Activated CD8-positive, alpha-beta memory T cell treated with anti-CD3 and anti-CD28 coated beads, Interleukin-2, amount 50 U/mL, for 1 hour (primary cell): ENCODE results near the gene SETD3.

ENCODE experiments used
- DNase-seq: peaks from one replicate; pipeline ENCODE4 v3.0.0-alpha.2; 2020; ENCODE audit errors: extremely low read depth

SETD3 gene

DNA sequence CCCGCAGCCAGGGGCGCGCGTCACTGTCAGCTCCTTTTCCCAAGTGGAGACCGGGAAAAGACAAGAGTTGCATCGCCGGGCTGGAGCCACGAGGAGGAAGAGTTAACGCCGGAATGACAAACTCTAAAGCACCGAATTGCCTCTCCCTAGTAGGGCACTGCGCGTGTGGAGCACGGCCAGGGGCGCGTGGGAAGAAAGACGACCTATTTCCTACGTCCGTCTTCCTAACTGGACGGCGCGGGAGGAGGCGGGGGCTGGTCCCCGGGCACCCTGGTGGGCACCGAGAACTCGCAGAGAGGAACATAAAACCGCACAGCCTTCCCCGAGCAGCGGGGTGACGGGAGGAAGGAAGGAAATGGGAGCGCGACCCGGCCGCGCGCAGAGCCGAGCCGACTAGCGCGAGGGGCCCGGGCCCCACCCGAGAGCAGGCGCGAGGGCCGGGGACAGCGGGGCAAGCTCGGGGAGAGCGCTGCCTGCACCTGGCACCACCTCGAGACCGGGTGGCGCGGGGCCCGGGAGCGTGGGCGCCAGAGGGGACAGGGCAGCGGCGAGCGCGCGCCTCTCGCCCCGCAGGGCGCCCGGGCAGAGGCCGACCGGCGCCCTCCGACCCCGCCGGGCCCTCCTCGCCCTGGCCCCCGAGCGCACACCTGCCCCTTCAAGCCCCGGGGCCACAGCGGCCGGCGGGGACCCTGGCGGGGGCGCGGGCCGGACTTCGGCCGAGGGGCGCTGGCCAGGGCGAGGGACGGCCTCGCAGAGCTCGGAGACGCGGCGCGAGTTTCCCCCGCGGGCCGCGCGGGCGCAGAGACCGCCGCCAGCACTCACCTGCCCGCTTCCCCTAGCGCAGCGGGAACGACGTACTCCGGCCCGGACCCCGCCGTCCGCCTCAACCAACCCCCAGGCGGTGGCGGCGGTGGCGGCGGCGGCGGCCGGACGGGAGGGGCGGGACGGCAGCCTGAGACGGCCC is at the start of gene SETD3:
Gene SETD3, minus strand, starts transcription at position 954 of the 964 bp plus-strand sequence. CDS start 15,054 bp downstream, outside the sequence.
- no peak for DNase-seq

- DNase-seq, result no peak
Observed at GRCh38 chr14:99529899-99530298, 49.2 kb upstream of the SETD3 start.

GRCh38 chr14:99527427-99528076 is 46.9 kb upstream of the SETD3 start:
- no peak for DNase-seq

GRCh38 chr14:99527026-99527425 is 46.4 kb upstream of the SETD3 start:
- no peak for DNase-seq

- DNase-seq, result no peak
Observed at GRCh38 chr14:99525699-99526080, 45.0 kb upstream of the SETD3 start.

GRCh38 chr14:99524804-99525698 is 44.4 kb upstream of the SETD3 start:
- no peak for DNase-seq

DNA sequence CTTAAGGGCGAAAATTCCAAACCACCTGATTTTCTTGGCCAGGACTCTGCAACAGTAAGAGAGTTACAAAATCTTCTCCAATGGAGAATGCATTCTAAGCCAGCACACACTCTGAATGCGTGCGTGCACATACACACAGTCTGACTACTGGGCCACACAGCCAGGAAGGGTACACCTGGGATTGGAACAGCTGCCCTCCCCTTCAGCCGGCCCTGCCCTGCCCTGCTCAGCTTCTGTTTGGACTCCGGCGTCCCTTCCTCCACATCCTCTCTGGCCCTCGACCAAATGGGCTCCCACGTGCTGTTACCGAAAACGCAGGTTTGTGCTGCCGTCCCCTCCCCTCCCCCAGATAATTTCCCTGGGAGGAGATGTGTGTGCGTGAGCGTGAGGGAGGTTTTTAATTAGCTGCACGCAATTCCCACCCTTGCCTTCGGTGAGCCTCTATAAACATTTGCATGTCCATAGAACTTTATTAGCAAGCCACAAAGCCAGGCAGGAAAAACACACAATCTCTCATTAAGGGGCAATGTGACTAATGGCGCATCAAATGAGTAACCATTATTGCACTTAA is 43.5 kb upstream of the SETD3 start:
- no peak for DNase-seq

DNA sequence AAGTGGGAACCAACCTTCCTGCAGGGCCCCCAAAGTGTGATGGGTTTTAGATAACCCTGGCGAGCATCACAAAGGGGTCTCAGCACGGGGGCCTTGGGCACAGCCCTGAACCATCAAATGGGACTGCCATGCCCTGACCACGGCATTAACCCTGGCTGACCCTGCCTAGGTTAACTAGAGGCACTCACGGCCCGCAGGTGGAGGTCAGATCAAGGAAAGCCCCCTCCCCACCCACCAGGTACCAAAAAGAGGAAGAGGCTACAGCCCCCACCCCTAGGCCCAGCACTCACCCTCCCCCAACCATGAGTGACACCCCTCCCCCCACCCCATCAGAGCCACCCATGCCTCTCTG is 43.0 kb upstream of the SETD3 start:
- no peak for DNase-seq

DNA sequence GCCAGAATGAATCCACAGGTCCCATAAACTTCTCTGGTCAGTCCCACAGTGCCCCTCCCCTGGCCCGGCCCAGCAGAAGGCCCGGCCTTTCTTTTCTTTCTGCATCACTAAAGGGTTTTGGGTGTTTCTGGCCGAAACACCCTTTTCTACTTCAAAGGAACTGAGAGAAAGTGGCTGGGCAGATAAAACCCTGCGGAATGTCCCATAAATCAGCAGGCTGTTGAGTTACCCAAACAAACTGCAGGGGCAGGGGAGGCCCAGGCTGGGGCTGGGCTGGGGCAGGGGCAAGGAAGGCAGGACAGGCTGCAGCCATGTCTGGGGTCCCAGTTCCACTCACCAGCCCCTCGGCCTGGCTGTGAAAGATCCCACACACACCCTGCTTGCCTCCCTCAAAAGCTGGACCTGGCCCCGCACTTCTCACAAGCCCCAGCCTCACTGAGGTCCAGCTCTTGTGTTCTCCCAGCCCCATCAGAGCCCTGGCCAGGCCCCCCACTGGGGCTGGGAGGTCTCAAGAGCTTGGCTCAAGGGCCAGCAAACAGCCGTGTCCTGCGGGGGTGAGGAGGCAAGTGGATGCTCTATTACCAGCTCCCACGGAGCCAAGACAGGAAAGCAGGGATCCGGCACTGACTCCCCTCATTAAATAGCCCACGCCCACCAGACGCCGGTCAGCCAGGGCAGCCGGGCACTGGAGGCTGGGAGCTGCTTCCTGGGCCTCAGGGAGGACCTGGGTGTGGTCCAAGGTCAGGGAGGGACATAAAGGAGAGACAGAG is 42.5 kb upstream of the SETD3 start:
- DNase-seq, result no peak

DNA sequence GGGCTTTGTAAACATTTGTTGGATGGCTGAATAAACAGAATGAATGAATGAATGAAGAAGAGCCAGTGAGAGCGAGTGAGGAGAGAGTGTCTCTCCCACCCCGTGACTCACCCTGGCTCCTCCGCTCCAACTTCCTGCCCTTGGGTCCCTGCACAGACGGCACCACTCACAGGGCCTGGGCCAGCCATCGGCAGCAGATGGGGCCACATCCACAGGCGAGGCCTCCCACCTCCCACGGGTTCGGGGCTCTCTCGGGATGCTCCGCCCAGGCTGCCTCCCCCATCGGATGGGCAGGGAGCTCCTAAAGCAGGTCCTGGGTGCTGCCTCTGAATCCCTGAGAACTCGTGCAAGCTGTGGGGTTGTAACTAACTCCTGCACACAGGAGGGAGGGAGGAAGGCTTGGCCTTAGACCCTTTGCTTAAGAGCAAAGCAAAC is 41.8 kb upstream of the SETD3 start:
- DNase-seq, result no peak

- no peak for DNase-seq
Observed at GRCh38 chr14:99522025-99522401, 41.4 kb upstream of the SETD3 start.

GRCh38 chr14:99521176-99522024 is 40.7 kb upstream of the SETD3 start:
- no peak for DNase-seq

- DNase-seq, result no peak
Observed at GRCh38 chr14:99520571-99521081, 40.0 kb upstream of the SETD3 start.

DNA sequence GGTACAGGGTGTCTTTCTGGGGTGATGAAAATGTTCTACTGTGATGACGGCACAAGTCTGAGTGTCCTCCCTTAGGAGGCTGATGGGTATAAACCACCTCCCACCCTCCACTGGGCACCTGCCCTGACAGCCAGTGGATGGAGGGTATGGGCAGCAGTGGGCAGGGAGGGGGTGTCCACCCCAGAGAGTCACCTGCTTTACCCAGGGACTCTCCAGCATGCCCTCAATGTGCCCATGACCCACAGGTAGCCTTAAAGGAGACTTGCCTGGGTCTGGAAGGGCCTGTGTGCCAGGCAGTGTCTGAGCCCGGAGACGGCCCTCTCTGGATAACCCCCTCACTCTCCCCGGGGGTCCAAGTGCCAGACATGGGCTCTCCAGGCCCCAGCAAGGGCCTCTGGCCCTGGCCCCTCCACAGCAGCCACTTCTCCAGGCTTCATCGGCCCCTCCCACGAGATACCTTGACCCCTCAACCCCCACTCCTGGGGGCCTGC is 39.3 kb upstream of the SETD3 start:
- DNase-seq, result no peak

DNA sequence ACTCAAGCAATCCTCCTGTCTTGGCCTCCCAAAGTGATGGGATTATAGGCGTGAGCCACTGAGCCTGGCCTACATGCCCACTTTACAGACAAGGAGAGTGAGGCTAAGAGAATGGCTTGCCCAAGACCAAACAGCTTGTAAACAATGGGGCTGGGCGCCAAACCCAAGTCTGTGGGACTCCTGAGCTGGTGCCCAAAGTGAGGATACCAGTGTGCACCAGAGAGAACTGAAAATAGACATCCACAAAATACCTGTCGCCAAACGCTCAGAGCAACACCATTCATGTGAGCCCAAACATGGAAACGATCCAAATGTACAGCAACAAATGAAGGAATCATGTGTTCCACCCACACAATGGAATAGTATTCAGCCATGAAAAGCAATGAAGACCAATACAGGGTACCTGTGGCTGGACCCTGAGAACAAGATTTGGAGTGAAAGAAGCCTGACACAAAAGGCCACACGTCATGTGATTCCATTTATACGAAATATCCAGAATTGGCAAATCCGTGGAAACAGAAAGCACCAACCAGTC is 38.8 kb upstream of the SETD3 start:
- DNase-seq, result no peak

DNA sequence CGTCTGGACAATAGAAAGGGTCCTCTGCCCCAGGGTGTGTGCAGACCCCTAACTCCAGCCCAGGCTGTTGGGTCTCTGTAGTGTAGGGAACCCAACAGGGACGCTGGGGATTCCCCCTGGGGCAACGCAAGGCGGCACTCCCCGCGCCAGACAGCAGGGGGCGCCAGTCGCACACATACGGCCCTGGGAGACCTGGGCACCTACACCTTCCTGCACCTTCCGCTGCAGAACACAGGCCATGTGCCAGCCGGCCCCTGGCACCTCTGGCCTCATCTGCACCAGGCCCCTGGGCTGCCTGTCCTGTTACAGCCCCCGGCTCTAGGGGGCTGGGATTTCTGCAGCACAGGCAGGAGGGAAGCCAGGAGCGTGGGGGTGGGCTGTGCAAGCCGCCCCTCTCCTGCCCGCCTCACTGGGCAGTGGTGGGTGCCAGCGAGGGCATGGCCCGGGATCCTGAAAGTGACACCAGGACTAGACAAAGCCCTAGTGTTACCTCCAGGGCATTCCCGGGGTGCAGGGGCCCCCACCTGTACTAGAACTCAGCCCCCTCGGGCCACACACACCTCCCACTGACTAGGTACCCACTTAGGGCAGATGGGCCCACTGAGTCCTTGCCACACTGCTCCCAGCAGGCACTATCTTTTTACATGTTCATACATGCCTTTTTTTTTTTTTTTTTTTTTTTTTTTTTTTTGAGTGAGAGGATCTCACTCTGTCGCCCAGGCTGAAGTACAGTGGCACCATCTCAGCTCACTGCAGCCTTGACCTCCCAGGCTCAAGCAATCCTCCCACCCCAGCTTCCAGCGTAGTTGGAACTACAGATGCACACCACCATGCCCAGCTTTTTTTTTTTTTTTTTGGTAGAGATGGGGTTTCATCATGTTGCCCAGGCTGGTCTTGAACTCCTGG is 38.0 kb upstream of the SETD3 start:
- peak; percentile 28 for DNase-seq

- no peak for DNase-seq
Observed at GRCh38 chr14:99517643-99518381, 37.2 kb upstream of the SETD3 start.
